ENCODE results near the gene ACVRL1. TPM values are rescaled to one million over a fixed set of nuclear protein-coding genes. Genes with fewer than 3 reads are reported as not detected.

The ACVRL1 gene
- total RNA-seq, 1 experiment from 2014 or later = not detected

DNA sequence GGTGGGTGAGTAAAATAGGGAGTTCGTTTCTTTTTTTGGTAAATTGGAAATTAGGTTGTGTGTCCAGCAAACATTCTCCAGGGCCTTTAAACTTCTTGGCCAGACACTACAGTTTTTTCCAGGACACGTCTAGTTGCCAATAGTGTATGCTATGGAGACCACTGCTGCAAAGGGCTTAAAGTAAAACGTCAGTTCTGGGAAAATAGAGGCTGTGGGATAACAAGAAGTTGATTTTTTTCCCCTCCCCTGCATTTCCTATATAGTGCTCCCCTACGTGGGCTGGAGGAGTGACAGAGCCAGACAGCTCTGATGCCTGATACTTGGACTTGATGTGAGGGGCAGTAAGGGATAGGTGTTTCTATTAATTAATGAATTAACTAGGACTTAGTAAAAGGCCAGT, 46.6 kb downstream of the ACVRL1 start:
- intact Hi-C loops (cut with micrococcal nuclease; ENCODE audit: unreplicated experiment) = no loop called here
- no peak for TF ChIP-seq CTCF (IDR thresholded peaks at IDR 0.05; ENCODE audit: unreplicated experiment)
- no peak for DNase-seq
- H3K36me3 Mint-ChIP-seq (ENCODE audit: insufficient read depth, unreplicated experiment) = peaks cover 20% of the 10 kb centered on the region
- H3K9me3 Mint-ChIP-seq (ENCODE audit: low read depth, unreplicated experiment) = no peaks in the 10 kb centered on the region
- peaks cover 15% of the 10 kb centered on the region for H3K27me3 Mint-ChIP-seq (ENCODE audit: unreplicated experiment)
- no TSS peak for BruUV-seq (replicated peaks)
- H3K4me3 Mint-ChIP-seq (ENCODE audit: low read depth, unreplicated experiment) = no peak overlapping the region
- peaks cover 37% of the 10 kb centered on the region for H3K4me1 Mint-ChIP-seq (ENCODE audit: low read depth, unreplicated experiment)
- no peak overlapping the region for H3K27ac Mint-ChIP-seq (ENCODE audit: unreplicated experiment)
- CTCF ChIA-PET = no interaction called here

- no TSS peak for BruUV-seq (replicated peaks)
- TF ChIP-seq CTCF (IDR thresholded peaks at IDR 0.05; ENCODE audit: unreplicated experiment) = no peak
- Mint-ChIP-seq H3K27me3 (ENCODE audit: unreplicated experiment) (peaks cover 7% of the 10 kb centered on the region), H3K9me3 (ENCODE audit: low read depth, unreplicated experiment) (no peaks in the 10 kb centered on the region), H3K27ac (ENCODE audit: unreplicated experiment) (no peak overlapping the region), H3K36me3 (ENCODE audit: insufficient read depth, unreplicated experiment) (peaks cover 25% of the 10 kb centered on the region), H3K4me1 (ENCODE audit: low read depth, unreplicated experiment) (peaks cover 46% of the 10 kb centered on the region), H3K4me3 (ENCODE audit: low read depth, unreplicated experiment) (no peak overlapping the region)
- CTCF ChIA-PET = no interaction called here
- DNase-seq = no peak
- intact Hi-C loops (cut with micrococcal nuclease; ENCODE audit: unreplicated experiment) = no loop called here
Measured at GRCh38 chr12:51954561-51955361, 47.5 kb downstream of the ACVRL1 start.

DNA sequence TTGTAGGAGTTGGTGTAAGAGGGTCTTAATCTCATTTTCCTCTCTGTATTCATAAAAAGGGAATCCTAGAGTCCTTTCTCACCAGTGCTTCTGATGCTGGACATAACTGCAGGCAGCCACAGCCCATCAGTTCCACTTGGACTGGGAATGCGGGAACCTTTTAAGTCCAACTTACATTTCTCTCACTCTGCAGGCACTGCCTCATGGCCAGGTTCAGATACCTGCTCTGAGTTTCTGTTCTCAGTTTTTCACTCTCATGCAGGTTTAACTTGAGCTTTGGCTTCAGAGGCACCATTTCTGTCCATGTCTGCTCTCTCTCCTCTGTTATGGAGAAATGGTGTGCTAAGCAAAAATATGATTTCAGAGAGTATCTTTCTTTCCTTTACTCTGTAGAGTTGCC, 48.4 kb downstream of the ACVRL1 start:
- no peak for TF ChIP-seq CTCF (IDR thresholded peaks at IDR 0.05; ENCODE audit: unreplicated experiment)
- peaks cover 27% of the 10 kb centered on the region for H3K36me3 Mint-ChIP-seq (ENCODE audit: insufficient read depth, unreplicated experiment)
- H3K9me3 Mint-ChIP-seq (ENCODE audit: low read depth, unreplicated experiment) = no peaks in the 10 kb centered on the region
- no peaks in the 10 kb centered on the region for H3K27me3 Mint-ChIP-seq (ENCODE audit: unreplicated experiment)
- DNase-seq = no peak
- BruUV-seq (replicated peaks) = no TSS peak
- intact Hi-C loops (cut with micrococcal nuclease; ENCODE audit: unreplicated experiment) = no loop called here
- H3K4me1 Mint-ChIP-seq (ENCODE audit: low read depth, unreplicated experiment) = peaks cover 51% of the 10 kb centered on the region
- no peak overlapping the region for H3K4me3 Mint-ChIP-seq (ENCODE audit: low read depth, unreplicated experiment)
- CTCF ChIA-PET = no interaction called here
- no peak overlapping the region for H3K27ac Mint-ChIP-seq (ENCODE audit: unreplicated experiment)

- no peaks in the 10 kb centered on the region for H3K9me3 Mint-ChIP-seq (ENCODE audit: low read depth, unreplicated experiment)
- no peak for TF ChIP-seq CTCF (IDR thresholded peaks at IDR 0.05; ENCODE audit: unreplicated experiment)
- H3K36me3 Mint-ChIP-seq (ENCODE audit: insufficient read depth, unreplicated experiment) = peaks cover 7% of the 10 kb centered on the region
- peaks cover 57% of the 10 kb centered on the region for H3K4me1 Mint-ChIP-seq (ENCODE audit: low read depth, unreplicated experiment)
- no peak overlapping the region for H3K27ac Mint-ChIP-seq (ENCODE audit: unreplicated experiment)
- CTCF ChIA-PET = no interaction called here
- H3K4me3 Mint-ChIP-seq (ENCODE audit: low read depth, unreplicated experiment) = no peak overlapping the region
- DNase-seq = no peak
- no TSS peak for BruUV-seq (replicated peaks)
- intact Hi-C loops (cut with micrococcal nuclease; ENCODE audit: unreplicated experiment) = no loop called here
- H3K27me3 Mint-ChIP-seq (ENCODE audit: unreplicated experiment) = no peaks in the 10 kb centered on the region
Measured at GRCh38 chr12:51958542-51958941, 51.2 kb downstream of the ACVRL1 start.

All from Calu3 (cell line).